Measurements from ENCODE around the gene TRPM4. TPM values are rescaled to one million over a fixed set of nuclear protein-coding genes. Genes with fewer than 3 reads are reported as not detected.

TRPM4 gene
- total RNA-seq, 3 donors from 2014 or later (not counting 1 experiment from before 2014, with no cell fraction given): 0.20 TPM; not detected in 2

DNA sequence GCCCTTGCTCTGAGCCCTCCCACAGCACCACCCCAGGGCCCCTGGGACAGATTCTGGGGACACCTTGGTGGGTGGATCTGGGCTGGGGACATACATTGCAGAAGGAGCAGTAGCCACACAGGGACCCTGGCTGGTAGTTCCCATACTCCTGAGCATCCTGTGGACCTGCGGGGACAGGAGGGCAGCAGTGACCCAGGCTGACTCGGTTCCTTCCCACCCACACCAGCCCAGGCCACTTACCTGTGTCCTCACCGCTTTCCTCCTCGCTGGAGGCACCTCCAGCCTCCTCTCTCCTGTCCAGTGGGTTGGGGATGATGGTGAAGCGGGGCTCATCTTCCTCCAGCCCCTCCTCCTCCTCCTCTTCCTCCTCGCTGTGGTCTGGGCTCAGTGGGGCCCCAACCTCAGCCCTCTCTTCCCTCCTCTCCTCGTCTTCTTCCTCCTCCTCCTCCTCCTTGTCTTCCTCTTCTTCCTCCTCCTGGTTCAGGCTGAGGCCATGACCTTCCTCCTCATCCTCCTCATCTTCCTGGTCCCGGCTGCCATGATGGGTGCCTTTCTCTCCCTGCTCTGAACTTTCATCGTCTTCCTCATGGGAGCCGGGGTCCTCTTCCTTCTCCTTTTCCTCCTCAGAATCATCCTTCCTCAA lies 4.3 kb upstream of the TRPM4 start:
- H3K27me3 Mint-ChIP-seq (ENCODE audit: low read depth in 2 of 2): peaks cover 17 to 56% of the 10 kb centered on the region in 2 donors
- H3K27me3 ChIP-seq (ENCODE audit: control insufficient read depth, insufficient read depth, low read length): peaks cover 26% of the 10 kb centered on the region
- no peak overlapping the region for H3K4me3 ChIP-seq (ENCODE audit: low read length)
- no peak for ATAC-seq
- peaks cover 43% of the 10 kb centered on the region for H3K4me1 ChIP-seq (ENCODE audit: control insufficient read depth, insufficient read depth, low read length)
- no peak overlapping the region for H3K27ac Mint-ChIP-seq
- no peak overlapping the region for H3K27ac ChIP-seq (ENCODE audit: low read length)
- peak overlapping the region; percentile 52 for H3K4me3 Mint-ChIP-seq
- 86% methylated on average over 7 of the region's 10 CpGs for WGBS (ENCODE audit: insufficient coverage)
- H3K9me3 ChIP-seq (ENCODE audit: control insufficient read depth, insufficient read depth, low read length): no peaks in the 10 kb centered on the region
- TF ChIP-seq, protein P1, sequence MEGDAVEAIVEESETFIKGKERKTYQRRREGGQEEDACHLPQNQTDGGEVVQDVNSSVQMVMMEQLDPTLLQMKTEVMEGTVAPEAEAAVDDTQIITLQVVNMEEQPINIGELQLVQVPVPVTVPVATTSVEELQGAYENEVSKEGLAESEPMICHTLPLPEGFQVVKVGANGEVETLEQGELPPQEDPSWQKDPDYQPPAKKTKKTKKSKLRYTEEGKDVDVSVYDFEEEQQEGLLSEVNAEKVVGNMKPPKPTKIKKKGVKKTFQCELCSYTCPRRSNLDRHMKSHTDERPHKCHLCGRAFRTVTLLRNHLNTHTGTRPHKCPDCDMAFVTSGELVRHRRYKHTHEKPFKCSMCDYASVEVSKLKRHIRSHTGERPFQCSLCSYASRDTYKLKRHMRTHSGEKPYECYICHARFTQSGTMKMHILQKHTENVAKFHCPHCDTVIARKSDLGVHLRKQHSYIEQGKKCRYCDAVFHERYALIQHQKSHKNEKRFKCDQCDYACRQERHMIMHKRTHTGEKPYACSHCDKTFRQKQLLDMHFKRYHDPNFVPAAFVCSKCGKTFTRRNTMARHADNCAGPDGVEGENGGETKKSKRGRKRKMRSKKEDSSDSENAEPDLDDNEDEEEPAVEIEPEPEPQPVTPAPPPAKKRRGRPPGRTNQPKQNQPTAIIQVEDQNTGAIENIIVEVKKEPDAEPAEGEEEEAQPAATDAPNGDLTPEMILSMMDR (IDR thresholded peaks at IDR 0.05): no peak
- DNase-seq: no peak
- H3K36me3 ChIP-seq (ENCODE audit: control insufficient read depth, insufficient read depth, low read length): no peaks in the 10 kb centered on the region
- no peaks in the 10 kb centered on the region for H3K9me3 Mint-ChIP-seq
- intact Hi-C loops (cut with micrococcal nuclease): no loop called here
- peaks cover 3% of the 10 kb centered on the region for H3K36me3 Mint-ChIP-seq
- H3K4me1 Mint-ChIP-seq: peaks cover 22 to 50% of the 10 kb centered on the region in 2 donors

GRCh38 chr19:49154279-49154678 lies 3.3 kb upstream of the TRPM4 start:
- Mint-ChIP-seq H3K36me3 (peaks cover 7% of the 10 kb centered on the region), H3K27me3 (ENCODE audit: low read depth in 2 of 2) (peaks cover 18 to 53% of the 10 kb centered on the region in 2 donors), H3K27ac (no peak overlapping the region), H3K9me3 (no peaks in the 10 kb centered on the region), H3K4me1 (peaks cover 22 to 44% of the 10 kb centered on the region in 2 donors), H3K4me3 (no peak overlapping the region)
- no peak overlapping the region for H3K4me3 ChIP-seq (ENCODE audit: low read length)
- no peaks in the 10 kb centered on the region for H3K36me3 ChIP-seq (ENCODE audit: control insufficient read depth, insufficient read depth, low read length)
- H3K9me3 ChIP-seq (ENCODE audit: control insufficient read depth, insufficient read depth, low read length): no peaks in the 10 kb centered on the region
- H3K27ac ChIP-seq (ENCODE audit: low read length): no peak overlapping the region
- TF ChIP-seq, protein P1 (IDR thresholded peaks at IDR 0.05): no peak
- DNase-seq (no peak), ATAC-seq (no peak)
- intact Hi-C loops (cut with micrococcal nuclease): no loop called here
- H3K4me1 ChIP-seq (ENCODE audit: control insufficient read depth, insufficient read depth, low read length): peaks cover 35% of the 10 kb centered on the region
- H3K27me3 ChIP-seq (ENCODE audit: control insufficient read depth, insufficient read depth, low read length): peaks cover 22% of the 10 kb centered on the region
- WGBS (ENCODE audit: insufficient coverage): 95% methylated on average over 6 of the region's 6 CpGs

DNA sequence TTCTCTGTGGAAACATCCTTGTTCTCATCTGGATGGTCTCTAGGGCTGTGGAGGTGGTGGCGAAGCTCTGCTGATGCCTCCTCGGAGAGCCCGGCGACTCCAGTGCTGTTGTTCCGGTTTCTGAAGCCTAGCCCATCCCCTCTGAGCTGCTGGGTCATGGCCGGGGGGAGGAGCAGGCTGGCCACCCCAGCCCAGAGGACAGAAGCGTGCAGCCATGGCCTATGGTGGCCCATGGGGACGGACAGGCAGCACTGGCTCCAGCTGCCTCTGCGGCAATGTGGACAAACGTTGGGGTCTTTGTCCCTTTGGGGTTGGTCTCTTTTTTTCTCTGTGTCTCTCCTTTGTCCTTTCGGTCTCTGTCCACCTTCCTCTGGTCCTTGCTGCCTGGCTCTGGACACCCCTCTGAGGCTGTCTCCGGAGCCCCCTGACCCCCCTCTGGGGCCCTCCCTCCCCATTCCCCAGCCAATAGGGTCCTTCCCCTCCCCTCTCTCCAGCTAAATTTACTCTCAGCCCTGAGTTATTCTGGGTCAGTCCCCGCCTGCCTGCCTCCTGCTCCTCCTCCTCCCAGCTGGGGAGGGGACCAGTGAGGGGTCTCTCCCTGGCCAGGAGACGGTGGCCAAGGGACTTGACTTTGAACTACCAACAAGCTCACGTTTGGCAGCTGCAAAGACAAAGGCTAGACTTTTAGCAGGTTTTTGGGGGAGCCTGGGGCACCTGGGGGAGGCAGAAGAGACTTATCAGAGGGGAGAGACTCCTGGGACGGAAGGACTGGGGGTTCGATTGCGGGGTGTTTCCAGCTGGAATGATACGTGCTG lies 2.4 kb upstream of the TRPM4 start, which contains the start of gene HRC:
HRC (minus strand) TSS at position 392 of the 815 bp plus-strand sequence; CDS start at position 233, 159 bp downstream.
- TF ChIP-seq, protein P1 (IDR thresholded peaks at IDR 0.05): no peak
- Mint-ChIP-seq H3K4me1 (peaks cover 18 to 34% of the 10 kb centered on the region in 2 donors), H3K4me3 (no peak within 1 kb of the TSS), H3K27me3 (ENCODE audit: low read depth in 2 of 2) (peaks cover 27 to 54% of the 10 kb centered on the region in 2 donors), H3K27ac (no peak within 1 kb of the TSS), H3K9me3 (no peaks in the 10 kb centered on the region), H3K36me3 (peaks cover 7% of the 10 kb centered on the region)
- 62% methylated on average over 19 of the region's 19 CpGs for WGBS (ENCODE audit: insufficient coverage)
- Histone ChIP-seq H3K27ac (ENCODE audit: low read length) (no peak within 1 kb of the TSS), H3K36me3 (ENCODE audit: control insufficient read depth, insufficient read depth, low read length) (no peaks in the 10 kb centered on the region), H3K4me3 (ENCODE audit: low read length) (no peak within 1 kb of the TSS), H3K27me3 (ENCODE audit: control insufficient read depth, insufficient read depth, low read length) (peaks cover 12% of the 10 kb centered on the region), H3K9me3 (ENCODE audit: control insufficient read depth, insufficient read depth, low read length) (no peaks in the 10 kb centered on the region), H3K4me1 (ENCODE audit: control insufficient read depth, insufficient read depth, low read length) (peaks cover 26% of the 10 kb centered on the region)
- intact Hi-C loops (cut with micrococcal nuclease): no loop called here
- DNase-seq (no peak), ATAC-seq (no peak)

Measured in natural killer cell (primary cell).